GM23338 (cell line): ENCODE results near the gene PACS2. TPM values are rescaled to one million over a fixed set of nuclear protein-coding genes. Genes with fewer than 3 reads are reported as not detected.

Experiments used
- ATAC-seq: fragments of 200-7000 bp; cut with Tn5 transposase; 3 replicates; pipeline ENCODE4 v1.9.1; 2020
- DNase-seq: peaks from one replicate; pipeline ENCODE4 v3.0.0-alpha.2; 2015; ENCODE audit warnings: low spot score
- H2AFZ ChIP-seq: fragments of 200-600 bp; sonication (generic); 2 replicates; pipeline ENCODE4 v1.8.0; 2016; ENCODE audit warnings: antibody characterized with exemption, mild to moderate bottlenecking, moderate library complexity
- H3F3A ChIP-seq: fragments of 200-600 bp; sonication (generic); replicated peaks from 2 replicates; pipeline ENCODE4 v1.8.0; 2017; ENCODE audit warnings: antibody characterized with exemption, mixed run types, low read depth
- H3K27ac ChIP-seq: fragments of 200-600 bp; sonication (generic); 2 replicates; pipeline ENCODE4 v1.6.1; 2016; ENCODE audit warnings: low read depth
- H3K27me3 ChIP-seq: fragments of 200-600 bp; sonication (generic); 2 replicates; pipeline ENCODE4 v1.8.0; 2016; ENCODE audit warnings: mild to moderate bottlenecking, mixed run types, moderate library complexity; ENCODE audit not compliant: insufficient read depth
- H3K36me3 ChIP-seq: fragments of 200-600 bp; sonication (generic); 2 replicates; pipeline ENCODE4 v1.8.0; 2016; ENCODE audit warnings: mild to moderate bottlenecking; ENCODE audit not compliant: insufficient read depth
- H3K4me1 ChIP-seq: fragments of 200-600 bp; sonication (generic); 2 replicates; pipeline ENCODE4 v1.8.0; 2016; ENCODE audit warnings: mild to moderate bottlenecking, moderate library complexity; ENCODE audit not compliant: insufficient read depth
- H3K4me2 ChIP-seq: fragments of 200-600 bp; sonication (generic); 2 replicates; pipeline ENCODE4 v1.7.1; 2017; ENCODE audit warnings: mixed run types
- H3K4me3 ChIP-seq: fragments of 200-600 bp; sonication (generic); 2 replicates; pipeline ENCODE4 v1.6.1; 2016; ENCODE audit warnings: mixed run types
- H3K79me2 ChIP-seq: fragments of 200-600 bp; sonication (generic); replicated peaks from 2 replicates; pipeline ENCODE4 v1.8.0; 2017; ENCODE audit warnings: mild to moderate bottlenecking; ENCODE audit not compliant: insufficient read depth
- H3K9me2 ChIP-seq: fragments of 200-600 bp; sonication (generic); 2 replicates; pipeline ENCODE4 v1.8.0; 2017; ENCODE audit not compliant: insufficient read depth
- H4K20me1 ChIP-seq: fragments of 200-600 bp; sonication (generic); replicated peaks from 2 replicates; pipeline ENCODE4 v1.8.0; 2017; ENCODE audit warnings: mild to moderate bottlenecking; ENCODE audit not compliant: insufficient read depth
- H3K27ac Mint-ChIP-seq: 2 replicates; pipeline ENCODE4 v1.8.0; 2020; ENCODE audit warnings: inconsistent platforms, mild to moderate bottlenecking, moderate library complexity, mixed read lengths
- H3K27me3 Mint-ChIP-seq: 3 replicates; pipeline ENCODE4 v1.8.0; 2022; ENCODE audit warnings: low read depth, mild to moderate bottlenecking, moderate library complexity, mixed read lengths, inconsistent platforms; ENCODE audit not compliant: insufficient read depth, poor library complexity
- H3K36me3 Mint-ChIP-seq: 3 replicates; pipeline ENCODE4 v1.8.0; 2021; ENCODE audit warnings: low read depth, mild to moderate bottlenecking, inconsistent platforms, moderate library complexity, mixed read lengths
- H3K4me1 Mint-ChIP-seq: 3 replicates; pipeline ENCODE4 v1.8.0; 2020; ENCODE audit warnings: mild to moderate bottlenecking, inconsistent platforms, mixed read lengths
- H3K4me3 Mint-ChIP-seq: 3 replicates; pipeline ENCODE4 v1.8.0; 2021; ENCODE audit warnings: moderate library complexity, mild to moderate bottlenecking, inconsistent platforms, mixed read lengths
- H3K9me3 Mint-ChIP-seq: 3 replicates; pipeline ENCODE4 v1.8.0; 2020; ENCODE audit warnings: moderate library complexity, mild to moderate bottlenecking, inconsistent platforms, mixed read lengths
- CREB1 ChIP-seq: fragments of 250-450 bp; sonication (Bioruptor Pico); IDR thresholded peaks from 2 replicates; pipeline ENCODE4 v1.5.0; 2020; ENCODE audit warnings: low read depth, mild to moderate bottlenecking, moderate library complexity
- EZH2 ChIP-seq: fragments of 200-600 bp; sonication (generic); IDR thresholded peaks from one replicate; pipeline ENCODE4 v1.8.0; 2017; ENCODE audit warnings: antibody characterized with exemption, mild to moderate bottlenecking, low read depth; ENCODE audit not compliant: unreplicated experiment
- EZH2phosphoT487 ChIP-seq: fragments of 200-600 bp; sonication (generic); IDR thresholded peaks from one replicate; pipeline ENCODE4 v1.8.1; 2018; ENCODE audit warnings: antibody characterized with exemption; ENCODE audit not compliant: unreplicated experiment
- JUNB ChIP-seq: IDR thresholded peaks from one replicate; pipeline ENCODE4 v1.6.1; 2016; ENCODE audit warnings: antibody characterized with exemption; ENCODE audit not compliant: unreplicated experiment
- NANOG ChIP-seq: IDR thresholded peaks from 2 replicates; pipeline ENCODE4 v1.6.1; 2016; ENCODE audit warnings: antibody characterized with exemption, borderline replicate concordance
- POLR2AphosphoS5 ChIP-seq: IDR thresholded peaks from 2 replicates; pipeline ENCODE4 v1.6.1; 2016; ENCODE audit warnings: antibody characterized with exemption, low read depth
- STAT1 ChIP-seq: IDR thresholded peaks from one replicate; pipeline ENCODE4 v1.6.1; 2016; ENCODE audit warnings: antibody characterized with exemption; ENCODE audit not compliant: unreplicated experiment
- ZNF114 ChIP-seq: fragments of 250-450 bp; sonication (Bioruptor Pico); IDR thresholded peaks from 2 replicates; pipeline ENCODE4 v1.5.0; 2020; ENCODE audit warnings: mild to moderate bottlenecking, moderate library complexity
- polyA plus RNA-seq: library from polyadenylated mRNA; unstranded; fragments of >200 nt; fragmentation: Nextera tagmentation; extraction: Ambion mirVana; gene quantifications from 2 replicates; pipeline ENCODE4 v1.2.1, GENCODE V29; 2016
- total RNA-seq: library from RNA; depleted of rRNA; stranded (reverse); fragments of >200 nt; shearing (Covaris generic); gene quantifications from 2 replicates; pipeline ENCODE4 v1.2.3, GENCODE V29; 2014
- TF ChIP-seq, protein P1 (sequence below): IDR thresholded peaks from one replicate; pipeline ENCODE4 v1.6.1; 2018; ENCODE audit warnings: antibody characterized with exemption; ENCODE audit not compliant: unreplicated experiment
- TF ChIP-seq, protein P2 (sequence below): IDR thresholded peaks from 2 replicates; pipeline ENCODE4 v1.6.1; 2016; ENCODE audit warnings: antibody characterized with exemption
- TF ChIP-seq, protein P3 (sequence below), 2 experiments: fragments of 200-600 bp in 1 of 2; sonication (generic) in 1 of 2; conservative IDR thresholded peaks; 2 replicates each; pipeline versions ENCODE4 v1.5.1 to v1.6.1; 2016 to 2017; ENCODE audit warnings: antibody characterized with exemption in 2 of 2, low read depth in 2 of 2, mild to moderate bottlenecking in 2 of 2, moderate library complexity in 1 of 2

The PACS2 gene
- total and polyA plus RNA-seq, 2 experiments from 2014 or later = 22.5 to 79.0 TPM

DNA sequence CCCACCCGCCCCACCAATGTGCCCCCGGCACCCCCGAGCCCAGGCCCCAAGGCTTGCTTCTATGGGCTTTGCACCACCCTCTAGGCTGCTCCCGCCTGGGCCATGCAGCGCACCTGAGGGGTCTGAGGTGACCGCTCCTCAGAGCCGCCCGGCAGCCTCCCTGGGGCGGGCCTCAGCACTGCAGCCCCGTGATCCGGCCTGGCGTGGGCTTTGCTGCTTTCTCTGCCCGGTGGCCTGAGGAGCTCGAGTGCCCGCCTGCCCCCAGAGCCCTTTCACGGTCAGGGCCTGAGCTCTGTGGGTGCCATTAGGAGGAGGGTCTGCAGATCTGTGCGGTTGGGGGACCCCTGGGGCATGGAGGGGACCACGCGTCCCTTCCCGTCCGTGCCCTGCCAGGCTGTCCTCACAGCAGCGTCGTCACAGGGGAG, 111.3 kb downstream of the PACS2 start:
- Mint-ChIP-seq H3K4me3 (no peak overlapping the region), H3K4me1 (peaks cover 11% of the 10 kb centered on the region), H3K27ac (no peak overlapping the region; the same call in 1 of the 2 replicates), H3K27me3 (peaks cover 9% of the 10 kb centered on the region), H3K9me3 (no peaks in the 10 kb centered on the region; the same call in 2 of the 3 replicates), H3K36me3 (peaks cover 50% of the 10 kb centered on the region)
- no peaks in the 10 kb centered on the region for H3K9me2 ChIP-seq
- H3F3A ChIP-seq = no peaks in the 10 kb centered on the region
- ATAC-seq (peak; percentile 10; the same call in 2 of the 3 replicates), DNase-seq (no peak)
- peaks cover 8% of the 10 kb centered on the region for H3K4me1 ChIP-seq
- H3K36me3 ChIP-seq = no peaks in the 10 kb centered on the region
- H2AFZ ChIP-seq = no peak overlapping the region
- TF ChIP-seq EZH2phosphoT487 = no peak
- TF ChIP-seq JUNB = no peak
- no peak for TF ChIP-seq CREB1 (CRISPR knock-in tag)
- no peak for TF ChIP-seq EZH2
- TF ChIP-seq, protein P1, sequence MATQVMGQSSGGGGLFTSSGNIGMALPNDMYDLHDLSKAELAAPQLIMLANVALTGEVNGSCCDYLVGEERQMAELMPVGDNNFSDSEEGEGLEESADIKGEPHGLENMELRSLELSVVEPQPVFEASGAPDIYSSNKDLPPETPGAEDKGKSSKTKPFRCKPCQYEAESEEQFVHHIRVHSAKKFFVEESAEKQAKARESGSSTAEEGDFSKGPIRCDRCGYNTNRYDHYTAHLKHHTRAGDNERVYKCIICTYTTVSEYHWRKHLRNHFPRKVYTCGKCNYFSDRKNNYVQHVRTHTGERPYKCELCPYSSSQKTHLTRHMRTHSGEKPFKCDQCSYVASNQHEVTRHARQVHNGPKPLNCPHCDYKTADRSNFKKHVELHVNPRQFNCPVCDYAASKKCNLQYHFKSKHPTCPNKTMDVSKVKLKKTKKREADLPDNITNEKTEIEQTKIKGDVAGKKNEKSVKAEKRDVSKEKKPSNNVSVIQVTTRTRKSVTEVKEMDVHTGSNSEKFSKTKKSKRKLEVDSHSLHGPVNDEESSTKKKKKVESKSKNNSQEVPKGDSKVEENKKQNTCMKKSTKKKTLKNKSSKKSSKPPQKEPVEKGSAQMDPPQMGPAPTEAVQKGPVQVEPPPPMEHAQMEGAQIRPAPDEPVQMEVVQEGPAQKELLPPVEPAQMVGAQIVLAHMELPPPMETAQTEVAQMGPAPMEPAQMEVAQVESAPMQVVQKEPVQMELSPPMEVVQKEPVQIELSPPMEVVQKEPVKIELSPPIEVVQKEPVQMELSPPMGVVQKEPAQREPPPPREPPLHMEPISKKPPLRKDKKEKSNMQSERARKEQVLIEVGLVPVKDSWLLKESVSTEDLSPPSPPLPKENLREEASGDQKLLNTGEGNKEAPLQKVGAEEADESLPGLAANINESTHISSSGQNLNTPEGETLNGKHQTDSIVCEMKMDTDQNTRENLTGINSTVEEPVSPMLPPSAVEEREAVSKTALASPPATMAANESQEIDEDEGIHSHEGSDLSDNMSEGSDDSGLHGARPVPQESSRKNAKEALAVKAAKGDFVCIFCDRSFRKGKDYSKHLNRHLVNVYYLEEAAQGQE = no peak
- no peak for TF ChIP-seq STAT1
- TF ChIP-seq, protein P2, sequence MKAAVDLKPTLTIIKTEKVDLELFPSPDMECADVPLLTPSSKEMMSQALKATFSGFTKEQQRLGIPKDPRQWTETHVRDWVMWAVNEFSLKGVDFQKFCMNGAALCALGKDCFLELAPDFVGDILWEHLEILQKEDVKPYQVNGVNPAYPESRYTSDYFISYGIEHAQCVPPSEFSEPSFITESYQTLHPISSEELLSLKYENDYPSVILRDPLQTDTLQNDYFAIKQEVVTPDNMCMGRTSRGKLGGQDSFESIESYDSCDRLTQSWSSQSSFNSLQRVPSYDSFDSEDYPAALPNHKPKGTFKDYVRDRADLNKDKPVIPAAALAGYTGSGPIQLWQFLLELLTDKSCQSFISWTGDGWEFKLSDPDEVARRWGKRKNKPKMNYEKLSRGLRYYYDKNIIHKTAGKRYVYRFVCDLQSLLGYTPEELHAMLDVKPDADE = no peak
- no peak for TF ChIP-seq NANOG
- TF ChIP-seq ZNF114 (CRISPR knock-in tag) = no peak
- no peaks in the 10 kb centered on the region for H3K27me3 ChIP-seq
- H4K20me1 ChIP-seq = peaks cover 71% of the 10 kb centered on the region
- H3K27ac ChIP-seq = no peak overlapping the region
- peaks cover 98% of the 10 kb centered on the region for H3K79me2 ChIP-seq
- no peak overlapping the region for H3K4me2 ChIP-seq
- H3K4me3 ChIP-seq = no peak overlapping the region

- TF ChIP-seq, protein P3, sequence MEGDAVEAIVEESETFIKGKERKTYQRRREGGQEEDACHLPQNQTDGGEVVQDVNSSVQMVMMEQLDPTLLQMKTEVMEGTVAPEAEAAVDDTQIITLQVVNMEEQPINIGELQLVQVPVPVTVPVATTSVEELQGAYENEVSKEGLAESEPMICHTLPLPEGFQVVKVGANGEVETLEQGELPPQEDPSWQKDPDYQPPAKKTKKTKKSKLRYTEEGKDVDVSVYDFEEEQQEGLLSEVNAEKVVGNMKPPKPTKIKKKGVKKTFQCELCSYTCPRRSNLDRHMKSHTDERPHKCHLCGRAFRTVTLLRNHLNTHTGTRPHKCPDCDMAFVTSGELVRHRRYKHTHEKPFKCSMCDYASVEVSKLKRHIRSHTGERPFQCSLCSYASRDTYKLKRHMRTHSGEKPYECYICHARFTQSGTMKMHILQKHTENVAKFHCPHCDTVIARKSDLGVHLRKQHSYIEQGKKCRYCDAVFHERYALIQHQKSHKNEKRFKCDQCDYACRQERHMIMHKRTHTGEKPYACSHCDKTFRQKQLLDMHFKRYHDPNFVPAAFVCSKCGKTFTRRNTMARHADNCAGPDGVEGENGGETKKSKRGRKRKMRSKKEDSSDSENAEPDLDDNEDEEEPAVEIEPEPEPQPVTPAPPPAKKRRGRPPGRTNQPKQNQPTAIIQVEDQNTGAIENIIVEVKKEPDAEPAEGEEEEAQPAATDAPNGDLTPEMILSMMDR (conservative IDR thresholded peaks at IDR 0.05; ENCODE audit: low read depth in 2 of 2) = no peak
- TF ChIP-seq STAT1 (no peak), POLR2AphosphoS5 (no peak)
- Histone ChIP-seq H3K79me2 (peaks cover 98% of the 10 kb centered on the region), H3K4me2 (no peak overlapping the region), H2AFZ (no peak overlapping the region), H4K20me1 (peaks cover 79% of the 10 kb centered on the region), H3F3A (no peaks in the 10 kb centered on the region), H3K4me3 (no peak overlapping the region), H3K9me2 (no peaks in the 10 kb centered on the region), H3K36me3 (no peaks in the 10 kb centered on the region), H3K27ac (no peak overlapping the region), H3K4me1 (peaks cover under 1% of the 10 kb centered on the region), H3K27me3 (no peaks in the 10 kb centered on the region)
- Mint-ChIP-seq H3K36me3 (peaks cover 55% of the 10 kb centered on the region), H3K4me1 (peaks cover 9% of the 10 kb centered on the region), H3K4me3 (no peak overlapping the region; the same call in 2 of the 3 replicates), H3K9me3 (no peaks in the 10 kb centered on the region; the same call in 2 of the 3 replicates), H3K27ac (no peak overlapping the region), H3K27me3 (peaks cover 4% of the 10 kb centered on the region)
- DNase-seq (no peak), ATAC-seq (peak; percentile 20)
Observed at GRCh38 chr14:105426416-105427130, 112.0 kb downstream of the PACS2 start.
